Measurements from ENCODE around the gene LEP.

The LEP gene

GRCh38 chr7:128219636-128220035 lies 21.4 kb upstream of the LEP start:
- TF ChIP-seq GATA2 (IDR thresholded peaks at IDR 0.05; ENCODE audit: low read depth, low read length) (no peak), GATA3 (IDR thresholded peaks at IDR 0.05; ENCODE audit: low read depth, low read length) (no peak)

- TF ChIP-seq GATA2 (IDR thresholded peaks at IDR 0.05; ENCODE audit: low read depth, low read length) (peak; percentile 60), GATA3 (IDR thresholded peaks at IDR 0.05; ENCODE audit: low read depth, low read length) (peak; percentile 74)
Measured at GRCh38 chr7:128221929-128222403, 19.1 kb upstream of the LEP start.

- no peak for TF ChIP-seq GATA3 (IDR thresholded peaks at IDR 0.05; ENCODE audit: low read depth, low read length)
- TF ChIP-seq GATA2 (IDR thresholded peaks at IDR 0.05; ENCODE audit: low read depth, low read length): no peak
Measured at GRCh38 chr7:128226132-128226980, 14.7 kb upstream of the LEP start.

GRCh38 chr7:128227271-128227670 lies 13.8 kb upstream of the LEP start:
- no peak for TF ChIP-seq GATA2 (IDR thresholded peaks at IDR 0.05; ENCODE audit: low read depth, low read length)
- TF ChIP-seq GATA3 (IDR thresholded peaks at IDR 0.05; ENCODE audit: low read depth, low read length): no peak

- TF ChIP-seq GATA3 (IDR thresholded peaks at IDR 0.05; ENCODE audit: low read depth, low read length) (no peak), GATA2 (IDR thresholded peaks at IDR 0.05; ENCODE audit: low read depth, low read length) (no peak)
Measured at GRCh38 chr7:128231021-128231420, 10.1 kb upstream of the LEP start.

GRCh38 chr7:128231677-128232076 lies 9.4 kb upstream of the LEP start:
- TF ChIP-seq GATA2 (IDR thresholded peaks at IDR 0.05; ENCODE audit: low read depth, low read length): no peak
- TF ChIP-seq GATA3 (IDR thresholded peaks at IDR 0.05; ENCODE audit: low read depth, low read length): no peak

GRCh38 chr7:128233471-128233870 lies 7.6 kb upstream of the LEP start:
- TF ChIP-seq GATA3 (IDR thresholded peaks at IDR 0.05; ENCODE audit: low read depth, low read length) (no peak), GATA2 (IDR thresholded peaks at IDR 0.05; ENCODE audit: low read depth, low read length) (no peak)

- no peak for TF ChIP-seq GATA2 (IDR thresholded peaks at IDR 0.05; ENCODE audit: low read depth, low read length)
- no peak for TF ChIP-seq GATA3 (IDR thresholded peaks at IDR 0.05; ENCODE audit: low read depth, low read length)
Measured at GRCh38 chr7:128234476-128235026, 6.5 kb upstream of the LEP start.

GRCh38 chr7:128235471-128235870 lies 5.6 kb upstream of the LEP start:
- TF ChIP-seq GATA3 (IDR thresholded peaks at IDR 0.05; ENCODE audit: low read depth, low read length) (no peak), GATA2 (IDR thresholded peaks at IDR 0.05; ENCODE audit: low read depth, low read length) (no peak)

GRCh38 chr7:128236924-128237586 lies 4.0 kb upstream of the LEP start:
- TF ChIP-seq GATA3 (IDR thresholded peaks at IDR 0.05; ENCODE audit: low read depth, low read length) (no peak), GATA2 (IDR thresholded peaks at IDR 0.05; ENCODE audit: low read depth, low read length) (no peak)

GRCh38 chr7:128242661-128243060 lies 1.6 kb downstream of the LEP start:
- TF ChIP-seq GATA2 (IDR thresholded peaks at IDR 0.05; ENCODE audit: low read depth, low read length) (no peak), GATA3 (IDR thresholded peaks at IDR 0.05; ENCODE audit: low read depth, low read length) (no peak)

- TF ChIP-seq GATA3 (IDR thresholded peaks at IDR 0.05; ENCODE audit: low read depth, low read length): no peak
- no peak for TF ChIP-seq GATA2 (IDR thresholded peaks at IDR 0.05; ENCODE audit: low read depth, low read length)
Measured at GRCh38 chr7:128243273-128243672, 2.2 kb downstream of the LEP start.

- TF ChIP-seq GATA3 (IDR thresholded peaks at IDR 0.05; ENCODE audit: low read depth, low read length) (no peak), GATA2 (IDR thresholded peaks at IDR 0.05; ENCODE audit: low read depth, low read length) (no peak)
Measured at GRCh38 chr7:128244861-128245260, 3.8 kb downstream of the LEP start.

- TF ChIP-seq GATA3 (IDR thresholded peaks at IDR 0.05; ENCODE audit: low read depth, low read length) (no peak), GATA2 (IDR thresholded peaks at IDR 0.05; ENCODE audit: low read depth, low read length) (no peak)
Measured at GRCh38 chr7:128247108-128247507, 6.0 kb downstream of the LEP start.
